Measurements from ENCODE around the gene LMO7. TPM values are rescaled to one million over a fixed set of nuclear protein-coding genes. Genes with fewer than 3 reads are reported as not detected.
"Not testable (repeated sequence)": the region's sequence is repeated elsewhere in the genome, so short reads cannot be mapped to it uniquely, and the experiment has no call there.

The LMO7 gene
- total RNA-seq, 1 donor from 2014 or later, result 57.0 TPM

GRCh38 chr13:75771818-75772217 is 135.7 kb downstream of the LMO7 start:
- DNase-seq (ENCODE audit: low spot score), result no peak

GRCh38 chr13:75774176-75774575 is 138.0 kb downstream of the LMO7 start:
- no peak for DNase-seq (ENCODE audit: low spot score)

- no peak for DNase-seq (ENCODE audit: low spot score)
Observed at GRCh38 chr13:75776550-75776949, 140.4 kb downstream of the LMO7 start.

GRCh38 chr13:75779393-75779792 is 143.3 kb downstream of the LMO7 start:
- DNase-seq (ENCODE audit: low spot score), result no peak

- not testable (repeated sequence) for DNase-seq (ENCODE audit: low spot score)
Observed at GRCh38 chr13:75780103-75780502, 144.0 kb downstream of the LMO7 start.

- no peak for DNase-seq (ENCODE audit: low spot score)
Observed at GRCh38 chr13:75782985-75783384, 146.9 kb downstream of the LMO7 start.

GRCh38 chr13:75784003-75784402 is 147.9 kb downstream of the LMO7 start:
- DNase-seq (ENCODE audit: low spot score), result no peak

GRCh38 chr13:75785130-75785529 is 149.0 kb downstream of the LMO7 start:
- no peak for DNase-seq (ENCODE audit: low spot score)

GRCh38 chr13:75787249-75787928 is 151.3 kb downstream of the LMO7 start:
- DNase-seq (ENCODE audit: low spot score), result no peak

GRCh38 chr13:75788481-75788981 is 152.4 kb downstream of the LMO7 start:
- no peak for DNase-seq (ENCODE audit: low spot score)

GRCh38 chr13:75789451-75790197 is 153.5 kb downstream of the LMO7 start:
- no peak for DNase-seq (ENCODE audit: low spot score)

GRCh38 chr13:75790198-75790970 is 154.3 kb downstream of the LMO7 start:
- no peak for DNase-seq (ENCODE audit: low spot score)

GRCh38 chr13:75792526-75793187 is 156.5 kb downstream of the LMO7 start:
- no peak for DNase-seq (ENCODE audit: low spot score)

- not testable (repeated sequence) for DNase-seq (ENCODE audit: low spot score)
Observed at GRCh38 chr13:75793188-75793567, 157.0 kb downstream of the LMO7 start.

GRCh38 chr13:75794663-75795062 is 158.5 kb downstream of the LMO7 start:
- DNase-seq (ENCODE audit: low spot score), result no peak

GRCh38 chr13:75795274-75795673 is 159.1 kb downstream of the LMO7 start:
- DNase-seq (ENCODE audit: low spot score), result no peak

GRCh38 chr13:75796825-75797224 is 160.7 kb downstream of the LMO7 start:
- DNase-seq (ENCODE audit: low spot score), result no peak

GRCh38 chr13:75797239-75797638 is 161.1 kb downstream of the LMO7 start:
- DNase-seq (ENCODE audit: low spot score), result no peak

- no peak for DNase-seq (ENCODE audit: low spot score)
Observed at GRCh38 chr13:75797719-75798118, 161.6 kb downstream of the LMO7 start.

GRCh38 chr13:75798353-75799255 is 162.5 kb downstream of the LMO7 start:
- DNase-seq (ENCODE audit: low spot score), result no peak

GRCh38 chr13:75800545-75800944 is 164.4 kb downstream of the LMO7 start:
- DNase-seq (ENCODE audit: low spot score), result no peak
